Measurements from ENCODE around the gene NCK1. TPM values are rescaled to one million over a fixed set of nuclear protein-coding genes. Genes with fewer than 3 reads are reported as not detected.

NCK1 gene
- total RNA-seq, 1 experiment from 2014 or later = 15.3 TPM

- POLR2A ChIA-PET (ENCODE audit: unreplicated experiment) = no interaction called here
- Histone ChIP-seq H3K27me3 (ENCODE audit: low read length) (no peaks in the 10 kb centered on the region), H3K79me2 (ENCODE audit: low read length) (no peaks in the 10 kb centered on the region), H3K4me2 (ENCODE audit: low read length) (no peak overlapping the region), H4K20me1 (ENCODE audit: low read length) (no peaks in the 10 kb centered on the region), H3K27ac (ENCODE audit: low read length) (no peak overlapping the region), H3K9me2 (replicated peaks; ENCODE audit: low read length) (no peaks in the 10 kb centered on the region), H3F3A (ENCODE audit: low read length, unreplicated experiment) (no peaks in the 10 kb centered on the region), H2AFZ (ENCODE audit: low read length) (no peak overlapping the region), H3K9ac (ENCODE audit: low read length) (no peak overlapping the region), H3K4me3 (ENCODE audit: low read length) (no peak overlapping the region), H3K4me1 (ENCODE audit: insufficient read depth, low read length) (peaks cover 12% of the 10 kb centered on the region), H3K9me3 (ENCODE audit: low read length) (no peaks in the 10 kb centered on the region), H3K36me3 (ENCODE audit: low read depth, low read length) (no peaks in the 10 kb centered on the region)
- no peak for ATAC-seq
- TF ChIP-seq EZH2 (IDR thresholded peaks at IDR 0.05; ENCODE audit: low read length, unreplicated experiment) (no peak), CTCF (conservative IDR thresholded peaks at IDR 0.05; ENCODE audit: low read depth, low read length) (no peak), EZH2phosphoT487 (IDR thresholded peaks at IDR 0.05; ENCODE audit: borderline replicate concordance, low read length) (no peak)
- intact Hi-C loops (cut with micrococcal nuclease) = no loop called here
- no TSS peak for BruUV-seq (replicated peaks)
- no peak for DNase-seq
- CTCF ChIA-PET = no interaction called here
Measured at GRCh38 chr3:136992115-136992514, 130.1 kb downstream of the NCK1 start.

- DNase-seq (peak; percentile 79), ATAC-seq (peak; percentile 22)
- TF ChIP-seq CTCF (conservative IDR thresholded peaks at IDR 0.05; ENCODE audit: low read depth, low read length) = no peak
- TF ChIP-seq EZH2 (IDR thresholded peaks at IDR 0.05; ENCODE audit: low read length, unreplicated experiment) = no peak
- no peak for TF ChIP-seq EZH2phosphoT487 (IDR thresholded peaks at IDR 0.05; ENCODE audit: borderline replicate concordance, low read length)
- CTCF ChIA-PET = no interaction called here
- H3K4me1 ChIP-seq (ENCODE audit: insufficient read depth, low read length) = peaks cover 12% of the 10 kb centered on the region
- no TSS peak for BruUV-seq (replicated peaks)
- 0 out of 2 replicates have a peak overlapping the region, but pooled peaks have one; percentile 6 for H3K4me2 ChIP-seq (ENCODE audit: low read length)
- H3K27ac ChIP-seq (ENCODE audit: low read length) = 0 out of 2 replicates have a peak overlapping the region, but pooled peaks have one; percentile 23
- no peaks in the 10 kb centered on the region for H3K9me2 ChIP-seq (replicated peaks; ENCODE audit: low read length)
- no peak overlapping the region for H3K9ac ChIP-seq (ENCODE audit: low read length)
- no peaks in the 10 kb centered on the region for H3F3A ChIP-seq (ENCODE audit: low read length, unreplicated experiment)
- H3K36me3 ChIP-seq (ENCODE audit: low read depth, low read length) = no peaks in the 10 kb centered on the region
- H2AFZ ChIP-seq (ENCODE audit: low read length) = peak overlapping the region; percentile 38; the same call in 1 of the 2 replicates
- no peaks in the 10 kb centered on the region for H3K79me2 ChIP-seq (ENCODE audit: low read length)
- H3K4me3 ChIP-seq (ENCODE audit: low read length) = no peak overlapping the region
- H3K27me3 ChIP-seq (ENCODE audit: low read length) = no peaks in the 10 kb centered on the region
- POLR2A ChIA-PET (ENCODE audit: unreplicated experiment) = no interaction called here
- no peaks in the 10 kb centered on the region for H3K9me3 ChIP-seq (ENCODE audit: low read length)
- intact Hi-C loops (cut with micrococcal nuclease) = no loop called here
- no peaks in the 10 kb centered on the region for H4K20me1 ChIP-seq (ENCODE audit: low read length)
Measured at GRCh38 chr3:136994772-136995516, 132.9 kb downstream of the NCK1 start.

GRCh38 chr3:136995652-136996051 lies 133.6 kb downstream of the NCK1 start:
- H3K27ac ChIP-seq (ENCODE audit: low read length) = no peak overlapping the region
- POLR2A ChIA-PET (ENCODE audit: unreplicated experiment) = no interaction called here
- CTCF ChIA-PET = interaction anchor here (0.6 kb wide), 1 partner anchor 44 kb away, joined by 3 read pairs; no protein-coding TSS in a partner anchor
- no peaks in the 10 kb centered on the region for H3K27me3 ChIP-seq (ENCODE audit: low read length)
- no peak overlapping the region for H3K9ac ChIP-seq (ENCODE audit: low read length)
- no peak overlapping the region for H3K4me3 ChIP-seq (ENCODE audit: low read length)
- no peaks in the 10 kb centered on the region for H3K36me3 ChIP-seq (ENCODE audit: low read depth, low read length)
- intact Hi-C loops (cut with micrococcal nuclease) = no loop called here
- H3K9me2 ChIP-seq (replicated peaks; ENCODE audit: low read length) = no peaks in the 10 kb centered on the region
- H3F3A ChIP-seq (ENCODE audit: low read length, unreplicated experiment) = no peaks in the 10 kb centered on the region
- BruUV-seq (replicated peaks) = no TSS peak
- no peak overlapping the region for H3K4me2 ChIP-seq (ENCODE audit: low read length)
- no peak for ATAC-seq
- H3K9me3 ChIP-seq (ENCODE audit: low read length) = no peaks in the 10 kb centered on the region
- no peak overlapping the region for H2AFZ ChIP-seq (ENCODE audit: low read length)
- TF ChIP-seq CTCF (conservative IDR thresholded peaks at IDR 0.05; ENCODE audit: low read depth, low read length) (no peak), EZH2phosphoT487 (IDR thresholded peaks at IDR 0.05; ENCODE audit: borderline replicate concordance, low read length) (no peak), EZH2 (IDR thresholded peaks at IDR 0.05; ENCODE audit: low read length, unreplicated experiment) (no peak)
- H4K20me1 ChIP-seq (ENCODE audit: low read length) = no peaks in the 10 kb centered on the region
- H3K4me1 ChIP-seq (ENCODE audit: insufficient read depth, low read length) = peaks cover 12% of the 10 kb centered on the region
- no peak for DNase-seq
- no peaks in the 10 kb centered on the region for H3K79me2 ChIP-seq (ENCODE audit: low read length)

All from PC-3 (cell line).